B cell (primary cell): ENCODE measurements around the gene ZNF112. TPM values are rescaled to one million over a fixed set of nuclear protein-coding genes. Genes with fewer than 3 reads are reported as not detected.
A peak's percentile ranks its signal among the peaks of the same experiment; 100 is the strongest.

ENCODE experiments used
- ATAC-seq: fragments of 200-7000 bp; cut with Tn5 transposase; one replicate; pipeline ENCODE4 v1.10.0; 2021; ENCODE audit warnings: low read depth, mild to moderate bottlenecking, moderate number of reproducible peaks, moderate library complexity
- CTCF ChIA-PET: fragments of 350-600 bp; sonication (Branson Sonifier 250); formaldehyde crosslinking; loops from one replicate; lab custom pipeline; 2021; ENCODE audit warnings: antibody characterized with exemption, inconsistent platforms; lab: Charles Lee
- POLR2A ChIA-PET: fragments of 350-600 bp; sonication (Branson Sonifier 250); formaldehyde crosslinking; loops from one replicate; lab custom pipeline; 2021; ENCODE audit warnings: antibody characterized with exemption; lab: Charles Lee
- DNase-seq: peaks from one replicate; pipeline ENCODE4 v3.0.0; 2013
- H2AFZ ChIP-seq: 2 replicates; pipeline ENCODE4 v1.6.1; 2012; ENCODE audit warnings: mild to moderate bottlenecking, low read depth, low read length; ENCODE audit not compliant: insufficient read depth, poor library complexity, severe bottlenecking
- H3K27ac ChIP-seq, 2 donors: 1 replicate in 1 of 2; 2 replicates in 1 of 2; pipeline ENCODE4 v1.5.1; 2012 to 2013; ENCODE audit warnings: low read length in 2 of 2, mild to moderate bottlenecking in 2 of 2, moderate library complexity in 1 of 2
- H3K27me3 ChIP-seq, 4 experiments: fragments of 200-600 bp in 1 of 4; sonication (generic) in 1 of 4; replicated peaks in 1 of 4; 1 replicate in 2 of 4; 2 replicates in 2 of 4; pipeline versions ENCODE4 v1.6.1 to v1.7.0; 2013 to 2016; ENCODE audit warnings: low read length in 3 of 4, mild to moderate bottlenecking in 2 of 4, mixed read lengths in 1 of 4, moderate library complexity in 1 of 4; ENCODE audit not compliant: insufficient read depth in 4 of 4, control insufficient read depth in 3 of 4; ENCODE audit errors: control extremely low read depth in 1 of 4
- H3K36me3 ChIP-seq, 2 experiments: replicated peaks in 1 of 2; 1 replicate in 1 of 2; 2 replicates in 1 of 2; pipeline versions ENCODE4 v1.6.1 to v1.7.1; 2013; ENCODE audit warnings: low read length in 1 of 2; ENCODE audit not compliant: insufficient read depth in 2 of 2, control insufficient read depth in 1 of 2; ENCODE audit errors: control extremely low read depth in 1 of 2, extremely low read depth in 1 of 2
- H3K4me1 ChIP-seq, 2 donors: fragments of 200-600 bp in 1 of 2; sonication (generic) in 1 of 2; 1 replicate in 1 of 2; 2 replicates in 1 of 2; pipeline versions ENCODE4 v1.5.1 to v1.6.1; 2013 to 2017; ENCODE audit warnings: low read length in 2 of 2; ENCODE audit not compliant: control insufficient read depth in 2 of 2, insufficient read depth in 2 of 2
- H3K4me2 ChIP-seq: replicated peaks from 2 replicates; pipeline ENCODE3; 2012; ENCODE audit warnings: mild to moderate bottlenecking, low read depth, low read length; ENCODE audit not compliant: poor library complexity, severe bottlenecking
- H3K4me3 ChIP-seq, 5 experiments: fragments of 200-600 bp in 1 of 5; sonication (generic) in 1 of 5; 1 replicate in 3 of 5; 2 replicates in 2 of 5; pipeline versions ENCODE4 v1.5.1 to v1.7.0; 2011 to 2016; ENCODE audit warnings: low read length in 4 of 5, mild to moderate bottlenecking in 4 of 5, low read depth in 2 of 5, control low read depth in 1 of 5, moderate library complexity in 1 of 5; ENCODE audit not compliant: insufficient read depth in 1 of 5; ENCODE audit errors: control extremely low read depth in 1 of 5, extremely low read depth in 1 of 5
- H3K79me2 ChIP-seq: fragments of 200-600 bp; sonication (generic); one replicate; pipeline ENCODE4 v1.6.0; 2016; ENCODE audit warnings: low read length; ENCODE audit not compliant: control insufficient read depth, insufficient read depth
- H3K9ac ChIP-seq: fragments of 200-600 bp; sonication (generic); 2 replicates; pipeline ENCODE4 v1.6.1; 2017; ENCODE audit warnings: mild to moderate bottlenecking, low read length, moderate library complexity
- H3K9me3 ChIP-seq, 3 donors: one replicate each; pipeline versions ENCODE4 v1.6.1 to v1.7.1; 2013; ENCODE audit warnings: low read length in 2 of 3; ENCODE audit not compliant: control insufficient read depth in 2 of 3, insufficient read depth in 1 of 3; ENCODE audit errors: control extremely low read depth in 1 of 3
- H4K20me1 ChIP-seq: 2 replicates; pipeline ENCODE4 v1.6.0; 2012; ENCODE audit warnings: mild to moderate bottlenecking, low read length; ENCODE audit not compliant: insufficient read depth, control insufficient read depth, poor library complexity, severe bottlenecking
- H3K27ac Mint-ChIP-seq: one replicate; pipeline ENCODE4 v1.8.0; 2021; ENCODE audit warnings: mixed read lengths
- H3K27me3 Mint-ChIP-seq: one replicate; pipeline ENCODE4 v1.8.0; 2021; ENCODE audit warnings: mixed read lengths
- H3K4me1 Mint-ChIP-seq: one replicate; pipeline ENCODE4 v1.8.0; 2021; ENCODE audit warnings: mixed read lengths
- H3K4me3 Mint-ChIP-seq: one replicate; pipeline ENCODE4 v1.8.0; 2021; ENCODE audit warnings: mixed read lengths
- H3K9me3 Mint-ChIP-seq: one replicate; pipeline ENCODE4 v1.8.0; 2022; ENCODE audit warnings: mixed read lengths; ENCODE audit not compliant: insufficient read depth
- CTCF ChIP-seq: fragments of 200-600 bp; IDR thresholded peaks from one replicate; pipeline ENCODE4 v1.8.0; 2022; ENCODE audit warnings: antibody characterized with exemption, mild to moderate bottlenecking
- EZH2 ChIP-seq: IDR thresholded peaks from 2 replicates; pipeline ENCODE4 v1.6.1; 2012; ENCODE audit warnings: borderline replicate concordance, low read depth, mild to moderate bottlenecking, moderate library complexity, low read length; ENCODE audit not compliant: insufficient read depth, poor library complexity, severe bottlenecking
- WGBS: methylation state at CpG from one replicate; pipeline ENCODE4 v1.1.5; 2013; ENCODE audit warnings: missing lambda C conversion rate; ENCODE audit not compliant: insufficient coverage; 5-methylcytosine and 5-hydroxymethylcytosine counted together
- intact Hi-C: fragments of 100-400 bp; cut with micrococcal nuclease; formaldehyde crosslinking; loops from one replicate; pipeline ENCODE4 v1.10.0; 2022
- polyA plus RNA-seq: library from polyadenylated mRNA; depleted of rRNA; stranded (reverse); fragments of >200 nt; gene quantifications from 2 replicates; pipeline ENCODE4 v1.2.3, GENCODE V29; 2012
- total RNA-seq, 2 donors: library from RNA; stranded (reverse); fragments of 120-200 nt in 1 of 2; gene quantifications; 1 replicate in 1 of 2; 2 replicates in 1 of 2; pipeline versions ENCODE4 v1.2.3 to v1.2.4, GENCODE V29; 2013 to 2022

ZNF112 gene
- total and polyA plus RNA-seq, 2 donors (not counting 1 experiment from before 2014, with no cell fraction given), result 0.51 to 1.7 TPM

DNA sequence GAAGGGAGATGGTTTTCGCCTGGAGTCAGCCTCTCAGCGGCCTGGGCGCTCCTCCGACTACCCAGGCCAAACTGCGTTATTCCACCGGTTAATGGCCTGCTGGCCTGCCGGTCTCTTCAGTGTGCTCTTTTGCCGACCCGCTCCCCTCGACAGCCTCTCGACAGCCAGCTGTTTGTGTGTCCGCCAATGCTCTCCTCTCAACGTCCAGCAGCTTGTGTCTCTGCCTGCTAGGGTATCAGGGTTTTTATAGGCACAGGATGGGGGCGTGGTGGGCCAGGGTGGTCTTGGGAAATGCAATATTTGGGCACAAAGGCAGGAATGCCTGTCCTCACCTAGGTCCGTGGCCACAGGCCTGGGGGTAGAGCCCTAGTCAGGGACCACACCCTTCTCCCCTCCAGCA, 50.2 kb downstream of the ZNF112 start:
- Mint-ChIP-seq H3K4me1 (peaks cover 24% of the 10 kb centered on the region), H3K9me3 (peaks cover 3% of the 10 kb centered on the region), H3K27me3 (peaks cover 13% of the 10 kb centered on the region), H3K4me3 (no peak overlapping the region), H3K27ac (no peak overlapping the region)
- Histone ChIP-seq H3K4me2 (no peak overlapping the region), H3K27ac (no peak overlapping the region), H3K4me1 (peaks cover 9 to 15% of the 10 kb centered on the region in 2 donors), H3K36me3 (peaks cover 0 to 5% of the 10 kb centered on the region in 2 experiments), H3K9ac (no peak overlapping the region), H3K9me3 (peaks cover 0 to 10% (median 4%) of the 10 kb centered on the region in 3 donors), H3K79me2 (peaks cover 10% of the 10 kb centered on the region), H4K20me1 (no peaks in the 10 kb centered on the region), H2AFZ (no peak overlapping the region), H3K4me3 (no peak overlapping the region), H3K27me3 (peaks cover 0 to 3% (median 0%) of the 10 kb centered on the region in 4 experiments)
- intact Hi-C loops, result loop anchor here (5.0 kb wide), 1 partner anchor 49 kb away; the partner anchor contains the start of gene ZNF233
- WGBS, result 92% methylated on average over 13 of the region's 15 CpGs
- TF ChIP-seq CTCF (no peak), EZH2 (no peak)
- ATAC-seq (no peak), DNase-seq (no peak)
- CTCF ChIA-PET, result interaction anchor here (1.4 kb wide), 1 partner anchor 211 kb away, joined by 4 read pairs; no protein-coding TSS in a partner anchor
- POLR2A ChIA-PET, result no interaction called here

DNA sequence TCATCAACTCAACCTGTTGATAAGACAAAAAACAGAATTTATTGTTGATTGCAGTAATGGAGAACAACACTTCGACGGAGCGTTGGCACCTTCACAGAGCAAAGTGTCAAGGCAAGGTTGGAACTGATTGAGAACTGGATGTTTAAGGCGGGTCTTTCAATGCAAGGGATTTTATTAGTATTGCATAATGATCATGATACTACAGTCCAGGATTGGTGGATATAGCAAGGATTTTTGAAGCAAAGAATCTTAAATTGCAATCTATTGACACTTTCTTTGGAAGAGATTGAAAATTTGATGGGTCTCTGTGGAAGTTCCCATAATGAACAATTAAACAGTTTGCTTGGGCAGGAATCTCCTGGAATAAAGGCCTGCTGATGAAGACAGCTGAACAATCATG, 51.0 kb downstream of the ZNF112 start:
- no CpG with 5 or more reads among the region's 4 CpGs for WGBS
- Histone ChIP-seq H3K27me3 (peaks cover 0 to 3% (median 0%) of the 10 kb centered on the region in 4 experiments), H3K9me3 (peaks cover 0 to 10% (median 4%) of the 10 kb centered on the region in 3 donors), H3K79me2 (peaks cover 13% of the 10 kb centered on the region), H2AFZ (peak overlapping the region; percentile 81), H3K9ac (peak overlapping the region; percentile 78), H3K27ac (no peak overlapping the region), H3K4me3 (peak overlapping the region in 4 of 5 experiments; percentile 69 to 87 (median 78)), H4K20me1 (no peaks in the 10 kb centered on the region), H3K36me3 (peaks cover 0 to 8% of the 10 kb centered on the region in 2 experiments), H3K4me1 (peaks cover 9 to 15% of the 10 kb centered on the region in 2 donors), H3K4me2 (peak overlapping the region; percentile 71)
- Mint-ChIP-seq H3K4me3 (peak overlapping the region; percentile 96), H3K9me3 (peaks cover 3% of the 10 kb centered on the region), H3K4me1 (peaks cover 24% of the 10 kb centered on the region), H3K27me3 (peaks cover 13% of the 10 kb centered on the region), H3K27ac (no peak overlapping the region)
- TF ChIP-seq CTCF, result no peak
- TF ChIP-seq EZH2, result no peak
- intact Hi-C loops, result loop anchor here (1.0 to 5.0 kb wide), 7 partner anchors 48 to 303 kb away; partner anchors contain the start of genes ZNF227, ZNF230, ZNF233 and ZNF234
- ATAC-seq (no peak), DNase-seq (peak; percentile 8)
- ChIA-PET CTCF (interaction anchor here (0.6 to 0.8 kb wide), 2 partner anchors 42 to 211 kb away, joined by 3 to 4 read pairs; partner anchors contain the start of gene ZNF224), POLR2A (interaction anchor here (0.7 to 2.0 kb wide), 2 partner anchors 93 to 98 kb away, joined by 4 to 5 read pairs; partner anchors contain the start of gene ZNF227)
